Measurements from ENCODE around the gene FOXRED1.

The FOXRED1 gene

GRCh38 chr11:126307706-126308105, 38.8 kb downstream of the FOXRED1 start:
- TF ChIP-seq CTCF (IDR thresholded peaks at IDR 0.05) = peak; percentile 27; the same call in 1 of the 2 replicates

- TF ChIP-seq CTCF (IDR thresholded peaks at IDR 0.05) = no peak
These were observed 39.3 kb downstream of the FOXRED1 start for GRCh38 chr11:126308271-126308671.

GRCh38 chr11:126310200-126310991, 41.4 kb downstream of the FOXRED1 start:
- peak; percentile 89 for TF ChIP-seq CTCF (IDR thresholded peaks at IDR 0.05)

GRCh38 chr11:126310992-126311310, 42.0 kb downstream of the FOXRED1 start:
- TF ChIP-seq CTCF (IDR thresholded peaks at IDR 0.05) = no peak

GRCh38 chr11:126311401-126312291, 42.7 kb downstream of the FOXRED1 start:
- TF ChIP-seq CTCF (IDR thresholded peaks at IDR 0.05) = no peak

- no peak for TF ChIP-seq CTCF (IDR thresholded peaks at IDR 0.05)
These were observed 44.0 kb downstream of the FOXRED1 start for GRCh38 chr11:126312961-126313360.

- no peak for TF ChIP-seq CTCF (IDR thresholded peaks at IDR 0.05)
These were observed 44.9 kb downstream of the FOXRED1 start for GRCh38 chr11:126313826-126314225.

Data from LNCAP (cell line).